Smooth muscle cell of the brain vasculature (primary cell): Measurements from ENCODE around the gene FA2H.
A peak's percentile ranks its signal among the peaks of the same experiment; 100 is the strongest.
"Not testable (repeated sequence)": the region's sequence is repeated elsewhere in the genome, so short reads cannot be mapped to it uniquely, and the experiment has no call there.

Experiments used
- DNase-seq: peaks from one replicate; pipeline ENCODE4 v3.0.0-alpha.2; 2012; ENCODE audit warnings: low read depth, low spot score

FA2H gene

DNA sequence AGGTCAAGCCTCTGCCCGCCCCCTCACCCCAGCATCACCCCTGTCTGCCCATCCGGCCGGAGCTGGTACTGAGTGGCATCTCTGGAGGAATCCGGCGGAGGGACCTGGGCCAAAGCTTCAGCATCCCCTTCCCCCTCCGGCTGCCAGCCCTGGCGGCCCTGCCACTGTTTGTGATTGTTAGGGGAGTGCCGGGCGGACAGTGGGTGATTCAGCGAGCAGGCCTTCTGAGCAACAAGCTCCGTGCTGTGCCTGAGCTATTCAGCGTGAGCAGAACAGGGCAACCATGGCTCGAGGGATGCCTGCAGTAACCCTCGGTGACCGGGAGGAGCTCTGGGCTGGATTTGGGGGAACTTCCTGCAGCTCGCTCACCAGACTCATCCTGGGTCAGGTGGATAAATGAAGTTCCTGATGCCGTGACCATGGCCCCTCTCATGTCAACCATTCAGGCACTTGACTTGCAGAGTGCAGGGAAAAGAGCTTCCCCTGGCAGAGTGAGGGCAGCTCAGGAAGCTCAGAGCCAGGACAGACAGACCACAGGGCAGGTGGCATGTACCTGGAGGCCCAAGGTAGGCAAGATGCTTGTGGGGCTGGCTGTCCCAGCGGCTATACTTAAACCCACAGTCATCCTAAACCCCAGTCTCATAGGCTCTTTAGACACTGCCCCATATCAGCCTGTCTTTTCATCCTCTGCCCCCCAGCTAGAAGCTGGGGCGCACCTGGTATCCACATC is 49.6 kb downstream of the FA2H start:
- DNase-seq: peak; percentile 37

DNA sequence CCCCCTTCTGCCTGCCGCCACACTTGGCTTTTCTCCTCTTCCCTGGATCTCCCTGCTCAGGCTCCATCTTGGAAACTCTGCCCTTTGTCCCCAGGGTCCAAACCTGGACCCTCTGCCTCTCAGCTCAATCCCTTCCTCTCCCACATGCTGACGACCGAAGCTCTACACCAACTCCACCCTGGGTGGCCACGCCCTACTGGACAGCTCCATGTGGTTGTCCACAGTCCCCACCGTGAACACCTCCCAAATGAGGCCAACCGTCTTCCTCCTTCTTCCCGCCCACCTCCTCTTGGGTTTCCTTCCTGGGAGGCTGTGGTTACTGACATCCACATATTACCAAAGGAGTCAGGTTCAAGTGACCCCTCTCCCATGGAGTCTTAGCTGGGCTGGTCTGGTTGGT is 51.4 kb downstream of the FA2H start:
- DNase-seq: no peak

DNA sequence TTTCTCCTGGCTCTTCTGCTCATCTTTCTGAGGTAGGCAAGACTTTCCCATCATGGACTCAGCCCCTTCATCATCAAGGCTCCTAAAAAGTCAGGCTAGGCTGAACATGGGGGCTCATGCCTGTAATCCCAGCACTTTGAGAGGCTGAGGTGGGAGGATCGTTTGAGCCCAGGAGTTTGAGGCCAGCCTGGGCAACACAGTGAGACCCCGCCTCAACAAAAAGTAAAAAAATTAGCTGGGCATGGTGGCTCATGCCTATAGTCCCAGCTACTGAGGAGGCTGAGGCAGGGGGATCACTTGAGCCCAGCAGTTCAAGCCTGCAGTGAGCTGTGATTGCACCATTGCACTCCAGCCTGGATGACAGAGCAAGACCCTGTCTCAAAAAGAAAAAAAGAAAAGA is 52.5 kb downstream of the FA2H start:
- DNase-seq: not testable (repeated sequence)

DNA sequence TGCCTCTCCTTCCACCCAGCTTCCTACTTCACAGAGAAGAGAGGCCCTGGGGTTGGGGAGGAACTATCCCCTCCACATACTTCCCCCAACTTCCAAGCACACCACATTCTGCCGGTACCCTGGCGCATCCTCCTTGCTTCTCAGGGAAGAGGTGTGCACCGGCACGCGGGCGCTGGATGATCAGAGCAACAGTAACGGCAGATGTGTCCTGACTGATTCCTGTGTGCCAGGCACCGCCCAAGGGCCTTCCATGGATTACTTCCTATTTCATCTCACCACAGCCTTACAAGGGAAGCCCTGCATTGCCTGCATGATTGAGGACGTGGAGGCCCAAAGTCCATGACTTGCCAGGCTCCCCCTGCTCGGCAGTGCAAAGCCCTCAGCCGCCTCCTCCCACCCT is 52.9 kb downstream of the FA2H start:
- no peak for DNase-seq

DNA sequence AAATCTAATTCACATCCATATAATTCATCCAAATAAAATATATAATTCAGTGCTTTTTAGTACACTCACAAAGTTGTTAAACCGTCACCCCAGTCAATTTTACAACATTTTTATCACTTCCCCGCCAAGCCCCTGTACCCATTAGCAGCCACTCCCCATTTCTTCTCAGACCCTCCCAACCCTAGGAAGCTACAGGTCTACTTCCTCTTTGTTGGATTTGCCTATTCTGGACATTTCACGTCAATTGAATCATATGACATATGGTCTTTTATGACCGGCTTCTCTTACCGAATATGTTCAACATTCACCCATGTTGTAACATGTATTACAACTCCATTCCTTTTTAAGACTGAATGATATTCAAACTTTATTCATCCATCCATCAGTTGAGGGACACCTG is 54.0 kb downstream of the FA2H start:
- DNase-seq: no peak

DNA sequence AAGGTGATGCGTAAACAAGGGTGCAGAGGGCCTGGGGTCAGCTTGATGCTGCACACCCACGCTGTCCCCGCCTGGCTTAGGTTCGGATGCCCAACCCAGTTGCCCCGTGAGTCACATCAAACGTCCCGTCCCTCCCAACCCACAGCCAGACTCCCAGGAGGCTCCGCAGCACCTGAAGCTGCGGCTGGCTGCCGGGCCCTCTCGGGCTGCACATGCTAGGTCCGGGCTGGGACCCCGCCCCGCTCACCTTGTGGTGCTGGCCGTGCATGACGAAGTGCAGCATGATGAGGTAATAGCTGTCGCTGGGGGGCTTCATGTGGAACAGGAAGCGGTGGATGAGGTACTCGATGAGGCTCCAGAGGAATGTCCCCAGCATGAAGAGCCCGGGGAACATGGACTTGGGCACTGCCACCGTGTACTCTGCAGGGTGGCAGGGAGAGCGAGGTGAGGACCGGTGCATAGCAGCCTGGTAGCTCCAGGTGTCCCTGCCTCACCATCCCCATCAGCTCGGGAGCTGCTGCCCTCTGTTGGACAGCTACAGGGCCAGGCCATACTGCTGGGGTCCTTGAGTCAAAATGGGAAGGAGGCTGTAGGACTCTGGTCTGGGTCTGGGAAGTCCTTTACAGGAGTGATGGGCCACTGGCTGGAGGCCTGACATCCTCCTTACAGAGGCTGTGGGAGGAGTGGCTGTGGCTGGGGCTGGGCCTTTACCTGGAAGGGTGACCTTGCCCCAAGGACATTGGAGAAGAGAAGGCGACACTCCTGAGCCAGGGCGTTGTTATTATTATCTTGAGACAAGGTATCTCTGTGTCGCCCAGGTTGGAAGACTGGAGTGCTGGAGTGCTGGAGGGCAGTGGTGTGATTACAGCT is 55.6 kb downstream of the FA2H start:
- DNase-seq: no peak

DNA sequence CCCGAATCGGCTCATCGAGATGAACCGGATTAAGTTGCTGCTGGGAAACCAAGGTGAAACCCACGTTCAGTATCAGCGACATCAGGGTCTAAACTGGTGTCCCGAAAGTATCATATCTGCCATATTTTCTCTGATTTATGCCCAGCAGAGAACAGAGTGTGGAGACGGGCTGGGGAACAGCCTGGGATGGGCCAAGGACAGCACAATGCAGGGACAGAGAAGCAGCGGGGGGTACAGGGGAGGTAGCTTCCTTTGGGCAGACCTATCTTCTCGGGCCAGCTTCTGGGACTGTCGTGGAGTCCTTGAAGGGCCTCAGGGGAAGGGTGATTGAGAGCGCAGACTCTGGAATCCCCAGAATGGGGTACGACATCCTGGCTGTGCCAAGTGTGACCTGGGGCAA is 56.5 kb downstream of the FA2H start:
- no peak for DNase-seq

DNA sequence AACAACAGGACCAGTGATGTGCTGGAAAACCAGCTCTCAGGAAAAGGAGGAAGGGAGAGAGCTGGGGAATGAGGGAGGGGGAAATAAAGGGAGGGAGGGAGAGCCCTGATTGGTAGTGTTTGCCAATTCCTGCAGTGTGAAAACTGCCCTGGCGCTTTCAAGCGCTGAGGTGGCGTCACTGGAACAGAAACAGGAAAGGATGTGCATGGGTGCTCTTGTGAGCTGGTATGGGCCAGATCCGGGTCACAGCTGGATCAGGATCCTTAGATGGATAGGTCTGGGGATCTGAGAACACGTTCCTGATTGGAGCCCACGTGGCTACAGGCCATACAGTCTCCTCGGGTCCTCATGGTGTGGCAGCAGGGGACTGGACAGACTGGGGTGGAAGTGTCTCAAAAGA is 57.3 kb downstream of the FA2H start:
- no peak for DNase-seq

DNA sequence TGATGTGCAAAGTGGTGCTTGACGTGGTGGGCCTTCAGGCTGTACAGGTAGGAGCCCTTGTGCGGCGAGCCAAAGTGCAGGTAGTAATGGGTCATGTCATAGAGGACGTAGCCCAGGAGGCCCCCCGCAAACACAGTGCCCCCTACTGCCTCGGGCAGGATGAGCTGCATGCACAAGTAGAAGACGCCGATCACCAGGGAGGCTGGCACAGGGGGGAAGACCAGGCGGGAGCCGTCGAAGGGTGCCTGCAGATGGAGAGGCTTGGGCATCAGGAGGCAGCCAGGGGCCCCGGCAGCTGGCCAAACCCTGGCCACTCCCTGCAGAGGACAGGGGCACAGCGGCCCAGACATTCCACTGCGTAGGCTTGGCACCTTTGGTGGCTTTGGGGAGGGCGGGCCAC is 58.3 kb downstream of the FA2H start:
- DNase-seq: no peak

DNA sequence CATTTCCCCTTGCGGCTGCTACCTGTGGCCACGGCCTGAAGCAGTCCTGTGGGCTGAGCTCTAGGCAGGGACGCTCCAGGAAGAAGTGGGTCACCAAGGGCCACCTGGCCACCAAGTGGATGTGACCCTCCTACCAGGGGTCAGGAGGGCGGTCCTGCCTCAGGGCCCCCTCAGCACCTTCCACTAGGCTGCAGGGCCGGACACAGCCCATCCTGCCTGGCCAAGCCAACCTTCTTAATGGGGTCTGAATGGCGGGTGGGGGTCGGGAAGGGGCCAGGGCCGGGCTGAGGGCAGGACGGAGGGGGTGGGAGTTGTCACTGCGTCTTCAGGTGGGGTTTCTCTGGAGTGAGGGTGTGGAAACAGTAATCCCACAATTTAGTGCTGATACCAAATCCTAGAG is 60.7 kb downstream of the FA2H start:
- no peak for DNase-seq

DNA sequence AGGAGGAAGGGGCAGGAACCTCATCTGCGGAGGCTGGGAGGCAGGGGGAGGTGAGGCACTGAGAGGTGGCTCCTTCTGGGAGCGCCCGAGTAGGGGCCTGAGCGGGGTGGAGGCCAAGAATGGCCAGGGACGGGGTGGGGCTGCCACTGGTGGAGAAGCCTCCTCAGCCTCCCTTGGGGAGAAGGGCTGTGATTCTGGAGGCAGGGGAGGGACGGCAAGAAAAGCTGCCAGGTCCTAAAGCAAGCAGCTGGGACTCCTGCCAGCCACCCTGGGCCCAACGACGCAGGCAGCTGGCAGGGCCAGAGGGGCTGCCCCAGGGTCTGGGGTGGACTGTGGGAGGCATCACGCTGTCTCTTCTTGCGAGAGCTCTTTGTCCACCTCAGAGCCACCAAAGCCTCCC is 61.3 kb downstream of the FA2H start:
- no peak for DNase-seq

DNA sequence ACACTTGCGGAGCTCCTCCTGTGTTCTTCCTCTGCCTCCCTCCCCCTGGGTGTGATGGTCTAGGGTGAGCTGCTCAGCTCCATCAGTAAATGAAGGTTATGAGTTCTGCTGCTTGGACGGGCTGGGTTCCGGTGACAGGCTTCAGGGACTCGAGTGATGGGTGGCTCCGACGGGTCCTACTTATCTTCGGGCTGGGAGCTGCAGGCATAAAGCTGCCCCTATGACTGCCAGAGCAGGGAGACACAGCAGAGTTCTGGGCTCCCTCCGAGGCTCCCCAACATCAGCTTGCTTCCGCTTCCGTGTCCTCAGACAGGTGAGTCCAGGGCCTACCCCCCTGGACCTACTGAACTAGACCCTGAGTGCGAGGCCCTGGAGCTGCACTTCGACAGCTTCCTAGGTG is 62.7 kb downstream of the FA2H start:
- DNase-seq: no peak

DNA sequence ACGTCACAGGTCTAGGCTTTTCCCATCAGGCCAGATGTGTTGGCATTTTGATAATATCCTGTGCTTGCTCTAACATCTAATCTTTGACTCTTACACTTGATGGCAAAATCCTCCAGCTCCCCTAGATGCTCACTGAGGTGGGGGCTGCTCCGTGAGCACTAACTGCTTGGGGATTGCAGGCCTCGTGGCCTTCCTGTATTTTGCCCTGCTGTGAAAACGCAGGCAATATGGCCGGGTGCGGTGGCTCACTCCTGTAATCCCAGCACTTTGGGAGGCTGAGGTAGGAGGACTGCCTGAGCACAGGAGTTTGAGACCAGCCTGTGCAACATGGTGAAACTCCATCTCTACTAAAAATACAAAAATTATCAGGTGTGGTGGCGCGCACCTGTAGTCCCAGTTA is 64.2 kb downstream of the FA2H start:
- no peak for DNase-seq

DNA sequence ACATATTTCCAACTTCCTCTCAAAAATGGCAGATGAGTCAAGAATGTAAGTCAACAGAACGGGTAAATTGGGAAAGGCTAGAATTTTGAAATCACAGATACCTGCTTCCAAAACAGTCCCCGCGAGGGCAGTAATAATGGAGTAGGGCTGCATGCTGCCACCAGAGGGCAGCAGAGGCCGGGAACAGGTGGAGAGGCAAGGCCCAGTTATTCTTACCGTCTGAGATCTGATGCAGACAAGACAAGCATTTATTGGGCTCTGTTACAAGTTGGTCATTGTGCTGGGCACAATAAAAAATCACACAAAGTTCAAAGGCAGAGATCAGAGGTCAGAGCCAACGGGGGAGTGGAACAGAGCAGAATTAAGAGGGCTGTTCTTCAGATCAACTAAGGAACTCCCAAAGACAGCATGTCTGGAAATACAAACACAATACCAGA is 65.2 kb downstream of the FA2H start:
- DNase-seq: peak; percentile 52

DNA sequence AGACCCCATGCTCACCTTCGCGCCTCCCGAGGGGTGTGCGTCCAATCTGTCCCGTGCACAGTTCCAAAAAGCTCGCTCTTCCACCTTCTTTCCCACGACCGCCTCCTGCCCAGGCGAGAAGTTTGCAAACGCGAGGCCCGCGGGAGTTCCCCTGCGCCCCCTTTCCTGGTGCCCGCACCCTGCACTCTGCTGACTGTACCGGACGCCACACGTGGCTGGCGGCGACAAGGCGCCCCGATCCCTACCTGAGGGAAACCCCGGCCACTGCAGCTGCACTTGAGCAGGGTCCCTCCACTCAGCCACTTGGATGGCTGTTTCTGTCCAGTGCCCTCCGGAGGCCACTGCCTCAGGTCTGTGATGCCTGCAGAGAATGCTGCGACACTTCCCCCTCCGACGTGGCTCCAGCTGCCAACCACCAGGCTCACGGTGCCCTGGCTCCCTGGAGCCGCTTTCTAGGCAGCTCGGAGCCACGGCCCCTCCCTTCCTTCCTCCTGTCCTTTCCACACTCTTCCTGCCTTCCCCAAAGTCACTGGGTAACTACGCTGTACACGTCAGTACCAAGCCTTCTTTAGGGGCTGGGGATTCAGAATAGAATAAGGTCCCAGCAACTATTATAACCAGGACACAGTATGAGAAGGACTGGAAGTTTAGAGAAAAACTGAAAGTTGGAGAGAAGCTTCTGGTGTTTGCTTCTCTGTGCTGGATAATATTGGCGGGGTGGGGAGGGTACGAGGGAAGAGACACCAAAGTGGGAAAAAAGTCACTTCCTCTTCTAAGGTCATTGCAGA is 74.0 kb downstream of the FA2H start, which contains the start of gene MLKL:
MLKL (minus strand) TSS at position 425 of the 788 bp plus-strand sequence. CDS start 5,105 bp downstream, outside the sequence.
- no peak for DNase-seq

DNA sequence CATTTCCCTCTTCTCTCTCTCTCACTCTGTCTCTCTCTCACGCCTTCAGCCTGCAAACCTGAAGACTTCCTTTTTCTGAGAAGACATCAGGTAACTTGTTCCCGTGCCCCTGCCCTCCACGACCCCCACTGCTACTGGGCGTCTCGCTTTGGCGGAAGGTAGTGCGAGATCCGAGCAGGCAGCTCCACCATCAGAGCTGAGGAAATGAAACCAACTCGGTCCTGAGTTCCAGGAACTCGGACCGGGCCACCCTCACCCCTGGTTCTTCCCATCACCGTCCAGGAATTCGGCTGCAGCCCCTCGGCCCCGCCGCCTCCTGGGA is 74.5 kb downstream of the FA2H start:
- no peak for DNase-seq

DNA sequence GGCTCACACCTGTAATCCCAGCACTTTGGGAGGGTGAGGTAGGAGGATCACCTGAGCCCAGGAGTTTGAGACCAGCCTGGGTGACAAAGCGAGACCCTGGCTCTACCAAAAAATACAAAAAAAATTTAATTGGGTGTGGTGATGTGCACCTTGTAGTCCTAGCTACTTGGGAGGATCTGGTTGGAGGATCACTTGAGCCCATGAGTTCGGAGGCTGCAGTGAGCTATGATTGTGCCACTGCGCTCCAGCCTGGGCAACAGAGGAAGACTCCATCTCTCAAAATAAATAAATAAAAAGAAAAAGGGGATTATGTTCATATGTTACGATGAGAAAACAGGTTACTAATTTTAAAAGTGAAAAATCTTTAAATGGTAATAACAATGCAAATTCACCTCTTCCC is 75.0 kb downstream of the FA2H start:
- no peak for DNase-seq

DNA sequence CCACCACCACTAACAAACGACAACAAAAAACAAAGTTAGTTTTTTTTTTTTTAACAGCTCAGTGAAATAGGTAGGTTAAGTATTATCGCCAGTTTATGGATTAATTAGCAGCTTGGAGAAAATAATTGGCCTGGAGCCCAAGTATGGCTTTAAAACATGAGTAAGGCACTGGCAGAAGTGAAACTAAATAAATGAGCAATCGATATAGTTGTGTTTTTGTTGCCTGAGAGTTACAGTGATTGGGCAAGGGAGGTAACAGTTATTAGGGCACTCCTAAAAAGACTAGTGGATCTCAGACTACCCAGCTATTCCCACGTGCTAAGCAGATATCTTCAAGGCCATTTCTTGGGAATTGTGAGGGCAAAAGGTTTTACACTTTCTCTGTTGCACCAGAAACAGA is 76.4 kb downstream of the FA2H start:
- no peak for DNase-seq

DNA sequence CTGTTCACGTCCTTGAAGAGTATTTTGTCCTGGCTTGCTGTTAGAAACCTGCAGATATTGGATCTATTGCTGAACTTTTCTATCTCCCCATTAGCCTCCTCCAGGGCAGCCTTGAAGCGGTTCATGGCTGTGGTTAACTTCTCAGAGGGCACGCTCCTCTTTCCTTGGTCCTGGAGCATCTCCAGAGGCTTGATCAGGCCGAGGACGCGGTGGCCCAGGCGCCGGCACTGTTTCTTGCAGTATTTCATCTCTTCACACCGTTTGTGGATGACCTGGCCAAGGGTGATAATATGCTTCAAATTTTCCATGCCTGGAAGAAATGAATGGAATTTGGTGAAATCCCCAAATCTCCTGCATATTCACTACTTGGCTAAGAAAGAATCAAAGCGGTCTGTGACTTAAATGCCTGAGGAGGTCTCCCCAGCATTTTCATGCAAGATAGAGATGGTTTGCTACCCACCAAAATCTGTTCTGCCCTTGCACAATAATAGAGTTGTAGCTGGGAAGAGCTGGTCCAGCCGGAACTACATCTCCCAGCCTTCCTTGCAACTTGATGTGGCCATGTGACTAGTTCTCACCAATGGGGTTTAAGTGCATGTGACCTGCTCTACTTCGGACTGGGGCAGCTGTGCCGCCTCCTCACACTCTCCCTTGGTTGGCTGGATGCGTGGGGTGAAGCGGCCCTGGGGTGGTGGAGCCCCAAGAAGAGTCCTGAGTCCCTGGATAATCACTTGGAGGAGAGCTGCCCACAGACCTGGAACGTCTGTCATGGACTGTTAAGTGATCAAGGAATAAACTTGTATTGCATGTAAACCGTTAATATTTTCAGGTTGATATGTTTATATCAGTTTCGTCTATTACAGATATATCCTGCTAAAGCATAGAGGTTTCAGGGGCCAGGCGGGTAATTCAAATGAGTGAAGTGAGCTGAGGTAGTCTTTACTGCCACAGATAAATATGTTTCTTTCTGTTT is 78.9 kb downstream of the FA2H start:
- DNase-seq: peak; percentile 73

DNA sequence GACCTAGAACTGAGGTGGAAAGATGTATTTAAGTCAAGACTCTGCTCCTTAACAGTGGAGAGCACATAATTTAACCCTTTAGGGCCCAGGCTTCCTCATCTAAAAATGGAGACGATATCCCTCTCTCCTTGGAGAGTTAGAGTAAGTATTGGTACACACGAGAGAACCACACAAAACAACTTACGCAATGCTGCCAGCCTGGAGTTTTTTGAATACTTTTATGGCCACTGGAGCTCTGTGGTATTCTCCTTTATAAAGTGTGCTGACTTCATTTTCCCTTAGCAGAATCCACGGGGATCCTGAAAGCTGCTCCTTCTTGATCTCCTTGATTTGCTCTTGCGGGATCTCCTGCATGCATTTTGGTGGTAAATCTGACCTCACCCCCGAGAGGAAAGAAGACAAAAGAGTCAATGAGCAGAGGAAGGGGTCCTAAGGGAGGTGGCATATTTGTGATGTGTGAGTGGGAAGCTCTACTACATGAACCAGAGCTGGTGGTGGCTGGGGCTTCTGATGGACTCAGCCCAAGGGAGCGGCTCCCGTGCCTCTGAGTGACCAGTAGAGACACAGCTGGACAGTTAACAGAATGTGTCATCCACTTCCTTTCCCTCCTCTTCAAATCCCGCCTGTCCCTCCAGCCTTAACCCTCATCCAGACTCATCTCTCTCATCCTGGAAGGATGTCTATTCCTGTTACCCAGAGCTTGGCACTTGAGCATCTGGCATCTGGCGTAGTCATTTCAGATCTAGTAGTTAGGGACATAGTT is 83.3 kb downstream of the FA2H start:
- DNase-seq: no peak
